Hematopoietic multipotent progenitor cell treated with erythropoietin and hydrocortisone succinate and interleukin-3 and kit ligand, for 15 days (in vitro differentiated cells): ENCODE data around the gene NUP210.

Source experiments
- DNase-seq: peaks from one replicate; pipeline ENCODE4 v3.0.0-alpha.2; 2015; ENCODE audit warnings: low spot score

The NUP210 gene

GRCh38 chr3:13289771-13290285, 130.3 kb downstream of the NUP210 start:
- no peak for DNase-seq

- DNase-seq: no peak
These were observed 131.1 kb downstream of the NUP210 start for GRCh38 chr3:13288732-13289718.

- no peak for DNase-seq
These were observed 132.3 kb downstream of the NUP210 start for GRCh38 chr3:13287833-13288232.

- DNase-seq: no peak
These were observed 133.2 kb downstream of the NUP210 start for GRCh38 chr3:13286873-13287272.

- no peak for DNase-seq
These were observed 135.0 kb downstream of the NUP210 start for GRCh38 chr3:13285007-13285567.

DNA sequence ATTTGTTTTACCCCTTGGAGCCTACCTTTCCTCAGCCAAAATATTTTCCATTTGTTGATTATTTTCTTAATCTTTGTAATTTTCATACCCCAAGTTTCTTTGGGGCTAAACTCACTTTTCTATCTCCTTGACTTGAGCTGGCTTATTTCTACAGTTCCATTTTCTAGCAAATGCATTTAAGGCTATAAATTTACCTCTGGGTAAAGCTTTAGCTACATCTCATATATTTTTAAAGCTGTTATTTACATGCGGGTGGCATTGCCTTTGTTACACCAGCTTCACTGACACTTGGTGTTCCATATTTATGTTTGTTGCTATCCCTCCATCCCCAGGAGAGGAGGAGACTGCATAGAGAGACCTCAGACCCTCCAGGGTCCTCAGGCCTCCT, 136.3 kb downstream of the NUP210 start:
- DNase-seq: no peak

- no peak for DNase-seq
These were observed 136.9 kb downstream of the NUP210 start for GRCh38 chr3:13282986-13283876.

GRCh38 chr3:13282358-13282985, 137.7 kb downstream of the NUP210 start:
- DNase-seq: no peak

DNA sequence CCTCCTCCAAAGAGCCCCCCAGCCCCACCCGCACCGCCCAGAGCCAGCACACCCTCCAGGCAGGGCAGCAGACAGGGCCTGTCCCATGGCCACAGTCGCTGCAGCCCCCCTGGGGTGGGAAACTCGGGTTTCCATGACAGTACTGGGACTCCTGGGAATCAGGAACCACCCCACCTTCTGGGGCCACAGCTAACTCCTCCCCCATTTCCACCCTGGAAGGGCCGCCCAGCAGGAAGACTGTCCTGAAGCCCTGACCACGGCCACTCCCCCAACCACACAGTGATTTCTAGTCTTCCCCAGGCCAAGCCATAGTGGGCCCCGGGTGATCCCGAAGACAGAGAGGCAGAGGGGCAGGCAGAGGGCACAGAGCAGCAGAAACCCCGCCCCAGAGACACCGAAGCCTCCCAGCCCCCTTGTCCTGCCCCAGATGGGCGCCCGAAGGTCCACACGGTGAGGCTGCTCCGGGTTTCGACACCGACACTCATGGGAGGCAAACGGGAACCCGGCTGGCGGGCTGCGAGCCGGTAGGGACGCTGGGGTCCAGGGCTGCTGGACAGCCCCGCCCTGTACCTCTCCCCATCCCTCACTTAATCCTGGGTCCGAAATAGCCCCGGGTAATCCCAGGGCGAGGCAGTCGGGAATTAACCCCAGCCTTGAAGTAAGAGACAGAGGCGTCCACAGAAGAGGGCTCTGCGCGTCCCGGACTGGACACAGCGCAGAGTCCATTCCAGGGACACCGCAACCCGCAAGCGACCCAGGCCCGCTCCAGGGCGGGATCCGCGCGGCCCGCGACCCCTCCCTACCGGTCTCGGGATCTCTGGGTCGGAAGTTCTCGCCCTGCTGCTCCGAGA, 138.4 kb downstream of the NUP210 start:
- DNase-seq: no peak

DNA sequence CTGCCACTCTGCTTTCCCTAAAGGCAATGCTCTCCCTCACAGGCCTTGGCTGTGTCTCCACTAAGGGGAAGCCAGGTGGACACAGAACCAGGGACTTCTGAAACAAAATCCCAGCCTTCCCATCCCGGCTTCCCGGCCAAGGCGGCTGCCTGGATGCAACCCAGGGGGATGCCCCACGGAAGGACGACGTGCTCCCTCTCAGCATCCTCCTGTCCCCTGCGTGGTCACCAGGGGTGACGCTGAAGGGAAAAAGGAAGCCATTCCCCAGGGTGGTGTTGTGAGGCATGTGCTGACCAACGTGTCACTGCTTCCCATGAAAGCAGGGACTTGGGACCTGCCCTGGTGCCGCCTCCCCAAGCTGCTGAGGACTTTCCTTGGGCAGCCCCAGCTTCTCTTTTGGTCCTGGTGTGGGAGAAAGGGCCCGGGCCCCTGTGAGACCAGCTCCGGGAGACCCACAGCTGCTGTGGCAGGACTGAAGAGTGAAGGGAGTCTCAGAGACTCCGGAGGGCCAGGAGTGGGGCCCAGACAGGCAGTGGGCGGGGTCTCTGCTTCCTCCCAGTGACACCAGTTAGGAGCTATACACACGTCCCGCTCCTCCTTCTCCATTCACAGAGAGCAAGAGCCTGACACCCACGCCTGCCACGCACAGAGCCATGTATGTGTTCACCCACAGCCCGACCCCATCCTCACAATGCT, 139.2 kb downstream of the NUP210 start:
- no peak for DNase-seq

- DNase-seq: no peak
These were observed 139.9 kb downstream of the NUP210 start for GRCh38 chr3:13280122-13280790.

GRCh38 chr3:13279532-13279910, 140.6 kb downstream of the NUP210 start:
- no peak for DNase-seq

DNA sequence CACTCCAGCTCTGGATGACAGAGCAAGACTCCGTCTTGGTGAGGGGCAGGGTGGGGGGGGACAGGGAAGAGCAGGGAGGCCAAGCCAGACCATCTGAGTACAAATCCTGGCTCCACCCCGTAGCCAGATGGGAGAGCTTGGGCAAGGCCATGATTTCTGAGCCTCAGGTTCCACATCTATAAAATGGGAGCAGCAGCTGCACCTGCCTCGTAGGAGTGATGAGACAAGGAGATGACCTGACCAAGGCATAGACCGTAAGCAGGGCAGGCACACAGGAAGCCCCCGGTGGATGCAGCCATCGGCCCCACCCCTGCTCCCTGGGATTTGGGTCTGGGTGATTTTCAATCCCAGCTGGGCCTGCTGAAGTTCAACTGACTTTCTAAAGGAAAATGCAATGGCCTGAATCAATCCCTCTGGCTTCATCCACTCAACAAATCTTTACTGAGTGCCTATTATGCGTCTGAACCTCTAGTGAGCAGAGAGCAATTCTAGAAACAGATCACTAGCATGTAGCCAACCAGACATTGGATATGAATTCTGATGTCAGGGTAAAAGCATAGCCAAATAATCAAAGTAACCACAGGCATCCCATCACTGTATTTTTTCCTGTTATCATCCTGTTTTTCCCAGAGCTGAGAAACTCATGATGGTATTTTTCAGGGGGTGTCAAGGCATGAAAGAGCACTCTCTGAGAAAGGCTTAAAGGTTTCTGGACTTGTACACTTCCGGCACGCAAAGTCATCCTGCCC, 141.2 kb downstream of the NUP210 start:
- DNase-seq: no peak

- no peak for DNase-seq
These were observed 142.1 kb downstream of the NUP210 start for GRCh38 chr3:13277860-13278531.

DNA sequence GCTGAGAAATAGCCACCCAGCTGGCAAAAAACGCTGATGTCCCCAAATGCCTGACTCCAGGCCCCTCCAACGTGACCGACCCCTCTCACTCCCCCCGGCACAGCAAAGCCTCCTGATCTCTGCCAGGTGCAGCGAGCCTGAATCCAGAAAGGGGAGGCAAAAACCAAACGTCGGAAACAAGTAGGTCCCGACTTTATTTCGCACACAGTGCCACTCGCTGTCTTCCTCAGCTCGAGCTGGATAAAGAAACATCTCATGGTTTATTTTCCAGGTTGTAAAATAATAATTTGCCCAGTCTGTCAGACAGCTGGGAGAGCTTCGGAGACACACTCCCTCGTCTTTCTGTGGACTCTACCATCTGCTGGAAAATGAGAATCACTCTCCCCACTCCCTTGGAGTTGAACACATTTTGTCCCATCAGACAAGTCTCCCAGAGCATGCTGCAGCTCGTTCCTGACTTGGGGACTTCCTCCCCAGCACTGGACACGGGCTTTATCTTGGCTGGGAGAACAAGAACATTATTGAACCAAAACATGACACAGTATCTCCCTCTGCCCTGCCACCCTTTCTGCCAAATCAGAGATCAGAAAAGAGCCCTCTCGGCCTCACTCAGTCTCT, 142.8 kb downstream of the NUP210 start:
- DNase-seq: no peak

GRCh38 chr3:13276438-13277195, 143.5 kb downstream of the NUP210 start:
- DNase-seq: no peak

- DNase-seq: no peak
These were observed 144.6 kb downstream of the NUP210 start for GRCh38 chr3:13275376-13276005.
